Bronchial epithelial cell (primary cell): ENCODE results near the gene ADGRV1. TPM values are rescaled to one million over a fixed set of nuclear protein-coding genes. Genes with fewer than 3 reads are reported as not detected.
A peak's percentile ranks its signal among the peaks of the same experiment; 100 is the strongest.

Source experiments
- DNase-seq: peaks from one replicate; pipeline ENCODE4 v3.0.0-alpha.2; 2010; ENCODE audit warnings: low read depth
- FAIRE-seq: peaks from 2 replicates; lab custom pipeline; 2011; peaks lifted over from hg19 to GRCh38; lab: Jason Lieb, UNC
- H3K27me3 ChIP-seq: 2 replicates; pipeline ENCODE4 v1.5.1; 2011; ENCODE audit warnings: low read length; ENCODE audit not compliant: control insufficient read depth, insufficient read depth
- H3K36me3 ChIP-seq: 2 replicates; pipeline ENCODE4 v1.5.1; 2011; ENCODE audit warnings: low read length; ENCODE audit not compliant: control insufficient read depth, insufficient read depth
- H3K4me3 ChIP-seq: 2 replicates; pipeline ENCODE4 v1.5.1; 2011; ENCODE audit warnings: mild to moderate bottlenecking, low read depth, low read length, control low read depth
- CTCF ChIP-seq: IDR thresholded peaks from 2 replicates; pipeline ENCODE4 v1.5.1; 2011; ENCODE audit warnings: mild to moderate bottlenecking, moderate library complexity, low read length, control low read depth, inconsistent platforms; ENCODE audit not compliant: insufficient read depth, severe bottlenecking
- total RNA-seq: library from RNA; depleted of rRNA; stranded (reverse); fragments of >200 nt; gene quantifications from 2 replicates; pipeline ENCODE4 v1.2.1, GENCODE V29; 2014

Gene ADGRV1
- total RNA-seq, 1 donor from 2014 or later, result 1.6 TPM

- Histone ChIP-seq H3K4me3 (no peak overlapping the region), H3K27me3 (no peaks in the 10 kb centered on the region), H3K36me3 (no peaks in the 10 kb centered on the region)
- DNase-seq, result no peak
- TF ChIP-seq CTCF, result no peak
- FAIRE-seq, result no peak
Observed at GRCh38 chr5:91016322-91016721, 457.7 kb downstream of the ADGRV1 start.

- DNase-seq, result peak; percentile 80
- TF ChIP-seq CTCF, result no peak
- no peaks in the 10 kb centered on the region for H3K27me3 ChIP-seq
- H3K4me3 ChIP-seq, result no peak overlapping the region
- H3K36me3 ChIP-seq, result no peaks in the 10 kb centered on the region
- no peak for FAIRE-seq
Observed at GRCh38 chr5:91016954-91017700, 458.5 kb downstream of the ADGRV1 start.

GRCh38 chr5:91018200-91018599 is 459.6 kb downstream of the ADGRV1 start:
- DNase-seq, result no peak
- no peaks in the 10 kb centered on the region for H3K27me3 ChIP-seq

GRCh38 chr5:91018712-91019371 is 460.2 kb downstream of the ADGRV1 start:
- H3K27me3 ChIP-seq, result no peaks in the 10 kb centered on the region
- FAIRE-seq (peak; percentile 60), DNase-seq (no peak)
- H3K36me3 ChIP-seq, result no peaks in the 10 kb centered on the region
- no peak for TF ChIP-seq CTCF
- H3K4me3 ChIP-seq, result no peak overlapping the region

More at GRCh38 chr5:91018200-91018599, 459.6 kb downstream of the ADGRV1 start:
- no peaks in the 10 kb centered on the region for H3K36me3 ChIP-seq
- no peak for TF ChIP-seq CTCF
- no peak overlapping the region for H3K4me3 ChIP-seq
- FAIRE-seq, result no peak

GRCh38 chr5:91020065-91020800 is 461.6 kb downstream of the ADGRV1 start:
- H3K4me3 ChIP-seq, result no peak overlapping the region
- no peaks in the 10 kb centered on the region for H3K27me3 ChIP-seq
- no peaks in the 10 kb centered on the region for H3K36me3 ChIP-seq
- DNase-seq, result peak; percentile 10
- FAIRE-seq, result no peak
- no peak for TF ChIP-seq CTCF
